Activated T-cell treated with anti-CD3 and anti-CD28 coated beads, Interleukin-2, amount 50 U/mL, for 24 hours (primary cell): ENCODE data around the gene NAALADL2.

Experiments
- DNase-seq: peaks from one replicate; pipeline ENCODE4 v3.0.0-alpha.2; 2020
- H3K27ac Mint-ChIP-seq: 2 replicates; pipeline ENCODE4 v1.8.0; 2020; ENCODE audit warnings: mild to moderate bottlenecking, mixed read lengths
- H3K27me3 Mint-ChIP-seq: 2 replicates; pipeline ENCODE4 v1.8.0; 2020; ENCODE audit warnings: mixed read lengths
- H3K36me3 Mint-ChIP-seq: 2 replicates; pipeline ENCODE4 v1.8.0; 2020; ENCODE audit warnings: low read depth, mixed read lengths
- H3K4me1 Mint-ChIP-seq: 2 replicates; pipeline ENCODE4 v1.8.0; 2020; ENCODE audit warnings: low read depth, mixed read lengths
- H3K4me3 Mint-ChIP-seq: 2 replicates; pipeline ENCODE4 v1.8.0; 2020; ENCODE audit warnings: mild to moderate bottlenecking, moderate library complexity, mixed read lengths
- H3K9me3 Mint-ChIP-seq: 2 replicates; pipeline ENCODE4 v1.8.0; 2020; ENCODE audit warnings: mixed read lengths

Gene NAALADL2

DNA sequence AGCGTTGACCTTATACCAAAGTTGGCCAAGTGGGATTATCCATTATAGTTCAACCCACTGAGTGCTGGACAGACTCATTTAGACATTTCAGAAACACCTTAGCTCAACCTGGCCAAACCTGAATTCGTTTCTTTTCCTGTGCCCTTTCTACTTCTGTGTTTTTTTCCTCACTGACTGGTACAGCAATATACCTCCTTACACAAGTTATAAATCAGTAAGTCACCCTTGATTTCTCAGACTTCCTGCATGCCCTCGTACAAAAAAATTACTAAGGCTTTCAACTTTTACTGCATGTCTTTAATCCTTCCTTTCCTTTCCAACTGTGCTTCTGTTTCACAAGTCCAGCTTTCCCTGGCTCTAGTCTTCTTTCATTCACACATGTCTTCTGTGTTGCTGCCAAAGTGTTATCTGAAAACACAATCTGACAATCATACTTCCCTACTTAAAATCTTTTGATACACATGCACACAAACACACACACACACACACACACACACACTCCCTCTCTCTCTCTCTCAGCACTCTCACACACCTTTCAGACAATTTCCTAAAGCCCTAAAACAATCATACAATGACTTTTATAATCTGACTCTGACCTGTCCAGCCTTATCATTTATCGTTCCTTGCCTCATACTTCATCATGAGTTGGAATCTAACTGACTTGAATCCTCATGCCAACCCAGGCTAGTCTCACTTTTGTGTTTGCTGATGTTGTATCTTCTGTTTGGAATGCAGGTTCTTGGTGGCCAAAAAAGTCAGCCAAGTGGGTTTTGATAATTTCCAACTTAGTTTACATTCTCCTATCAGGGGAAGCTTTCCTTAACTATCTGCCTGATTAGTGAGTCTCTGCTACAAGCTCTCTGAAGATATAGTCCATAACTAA is 436.4 kb downstream of the NAALADL2 start:
- no peak for DNase-seq
- Mint-ChIP-seq H3K4me3 (no peak overlapping the region), H3K27ac (no peak overlapping the region), H3K4me1 (no peaks in the 10 kb centered on the region), H3K27me3 (no peaks in the 10 kb centered on the region), H3K36me3 (no peaks in the 10 kb centered on the region), H3K9me3 (peaks cover 3% of the 10 kb centered on the region)

- H3K27ac Mint-ChIP-seq, result no peak overlapping the region
- DNase-seq, result no peak
- peaks cover 6% of the 10 kb centered on the region for H3K9me3 Mint-ChIP-seq
- no peaks in the 10 kb centered on the region for H3K4me1 Mint-ChIP-seq
- H3K27me3 Mint-ChIP-seq, result no peaks in the 10 kb centered on the region
- no peak overlapping the region for H3K4me3 Mint-ChIP-seq
- no peaks in the 10 kb centered on the region for H3K36me3 Mint-ChIP-seq
These were observed 438.1 kb downstream of the NAALADL2 start for GRCh38 chr3:175297216-175297615.

GRCh38 chr3:175301741-175302140 is 442.6 kb downstream of the NAALADL2 start:
- no peak overlapping the region for H3K4me3 Mint-ChIP-seq
- no peaks in the 10 kb centered on the region for H3K36me3 Mint-ChIP-seq
- no peaks in the 10 kb centered on the region for H3K4me1 Mint-ChIP-seq
- DNase-seq, result no peak
- H3K9me3 Mint-ChIP-seq, result peaks cover 6% of the 10 kb centered on the region
- no peak overlapping the region for H3K27ac Mint-ChIP-seq
- H3K27me3 Mint-ChIP-seq, result no peaks in the 10 kb centered on the region

DNA sequence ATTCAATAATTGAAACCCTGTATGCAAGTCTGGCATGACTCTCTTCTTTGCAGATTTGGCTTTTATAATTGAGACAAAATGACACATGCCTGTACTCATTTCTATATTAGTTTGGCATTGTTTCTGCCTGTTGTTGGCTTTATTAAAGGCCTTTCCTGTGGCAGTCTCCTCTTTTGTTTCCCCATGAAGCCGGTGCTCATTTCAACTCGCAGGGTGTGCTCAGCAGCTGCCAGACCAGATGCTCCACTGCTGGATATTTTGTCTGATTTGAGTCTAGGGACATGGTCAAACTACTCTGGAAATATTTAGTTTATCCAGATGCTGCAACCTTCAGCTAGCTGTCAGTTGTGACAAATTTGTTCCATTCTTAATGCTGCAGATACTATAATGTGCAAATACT is 445.3 kb downstream of the NAALADL2 start:
- DNase-seq, result no peak
- H3K4me3 Mint-ChIP-seq, result no peak overlapping the region
- peaks cover 3% of the 10 kb centered on the region for H3K4me1 Mint-ChIP-seq
- H3K36me3 Mint-ChIP-seq, result no peaks in the 10 kb centered on the region
- no peak overlapping the region for H3K27ac Mint-ChIP-seq
- H3K27me3 Mint-ChIP-seq, result no peaks in the 10 kb centered on the region
- H3K9me3 Mint-ChIP-seq, result peaks cover 3% of the 10 kb centered on the region

DNA sequence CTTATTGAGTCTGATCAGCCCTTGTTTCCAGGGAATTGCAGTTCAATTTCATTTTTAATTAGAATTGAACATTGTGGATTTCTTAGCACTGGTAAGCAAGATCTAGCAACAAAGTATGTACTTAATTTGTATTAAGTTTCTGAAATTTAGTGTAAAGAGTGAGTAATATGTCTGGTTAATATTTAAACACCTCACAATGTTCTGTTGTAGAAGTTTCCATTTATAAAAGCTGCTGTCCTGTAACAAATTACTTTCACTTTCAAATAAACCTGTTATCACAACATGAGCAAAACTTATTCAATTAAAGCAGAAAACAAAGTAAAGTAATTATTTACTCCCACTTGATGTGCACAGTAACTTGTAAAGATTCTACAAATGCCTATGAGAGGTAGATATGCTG is 448.5 kb downstream of the NAALADL2 start:
- no peak overlapping the region for H3K27ac Mint-ChIP-seq
- no peaks in the 10 kb centered on the region for H3K9me3 Mint-ChIP-seq
- H3K4me1 Mint-ChIP-seq, result peaks cover 3% of the 10 kb centered on the region
- no peak for DNase-seq
- no peak overlapping the region for H3K4me3 Mint-ChIP-seq
- no peaks in the 10 kb centered on the region for H3K36me3 Mint-ChIP-seq
- no peaks in the 10 kb centered on the region for H3K27me3 Mint-ChIP-seq

- Mint-ChIP-seq H3K27ac (no peak overlapping the region), H3K4me3 (no peak overlapping the region), H3K36me3 (no peaks in the 10 kb centered on the region), H3K4me1 (peaks cover 3% of the 10 kb centered on the region), H3K9me3 (no peaks in the 10 kb centered on the region), H3K27me3 (no peaks in the 10 kb centered on the region)
- DNase-seq, result no peak
These were observed 449.0 kb downstream of the NAALADL2 start for GRCh38 chr3:175308097-175308496.

DNA sequence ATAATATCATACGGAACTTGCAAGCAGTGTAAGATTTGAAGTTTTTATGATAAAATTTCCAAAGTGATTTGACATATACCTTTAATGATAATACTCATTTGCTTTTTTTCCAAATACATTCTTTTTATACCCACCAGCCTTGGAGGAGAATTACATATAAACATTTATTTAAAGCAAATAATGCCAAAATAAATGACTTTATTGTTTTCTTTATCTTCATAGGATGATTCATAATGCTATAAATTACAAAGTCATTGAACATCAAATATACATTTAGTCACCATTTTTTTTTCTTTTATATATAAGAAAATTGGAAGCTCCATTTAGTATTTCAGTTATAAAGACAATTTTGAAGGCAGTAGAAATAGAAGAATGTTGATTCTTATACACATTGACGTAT is 450.9 kb downstream of the NAALADL2 start:
- no peak overlapping the region for H3K4me3 Mint-ChIP-seq

GRCh38 chr3:175311404-175311803 is 452.3 kb downstream of the NAALADL2 start:
- Mint-ChIP-seq H3K4me3 (no peak overlapping the region), H3K9me3 (no peaks in the 10 kb centered on the region), H3K27me3 (no peaks in the 10 kb centered on the region), H3K36me3 (no peaks in the 10 kb centered on the region), H3K4me1 (peaks cover 3% of the 10 kb centered on the region), H3K27ac (no peak overlapping the region)
- no peak for DNase-seq

More for the DNA sequence above, 450.9 kb downstream of the NAALADL2 start:
- Mint-ChIP-seq H3K27me3 (no peaks in the 10 kb centered on the region), H3K9me3 (no peaks in the 10 kb centered on the region), H3K36me3 (no peaks in the 10 kb centered on the region), H3K4me1 (peaks cover 3% of the 10 kb centered on the region), H3K27ac (no peak overlapping the region)
- no peak for DNase-seq

DNA sequence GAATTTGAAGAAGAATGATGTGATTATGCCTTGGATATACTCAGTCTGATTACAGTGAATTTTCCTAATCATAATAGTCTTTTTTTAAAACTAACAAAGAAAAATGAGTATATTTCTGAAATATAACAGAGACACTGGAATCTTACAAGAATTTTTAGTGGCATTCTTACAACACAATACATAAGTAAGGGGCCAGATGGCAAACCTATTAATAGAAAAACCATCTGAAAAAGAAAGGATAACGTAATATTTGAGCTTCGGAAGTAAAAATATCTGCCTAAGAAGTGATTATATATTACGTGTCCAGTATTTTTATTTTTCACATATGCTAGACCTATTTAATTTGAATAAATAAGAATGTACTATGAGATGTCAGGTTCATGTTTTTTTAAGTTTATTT is 452.8 kb downstream of the NAALADL2 start:
- Mint-ChIP-seq H3K9me3 (no peaks in the 10 kb centered on the region), H3K27ac (no peak overlapping the region), H3K36me3 (no peaks in the 10 kb centered on the region), H3K4me3 (no peak overlapping the region), H3K27me3 (no peaks in the 10 kb centered on the region), H3K4me1 (peaks cover 3% of the 10 kb centered on the region)
- DNase-seq, result no peak

DNA sequence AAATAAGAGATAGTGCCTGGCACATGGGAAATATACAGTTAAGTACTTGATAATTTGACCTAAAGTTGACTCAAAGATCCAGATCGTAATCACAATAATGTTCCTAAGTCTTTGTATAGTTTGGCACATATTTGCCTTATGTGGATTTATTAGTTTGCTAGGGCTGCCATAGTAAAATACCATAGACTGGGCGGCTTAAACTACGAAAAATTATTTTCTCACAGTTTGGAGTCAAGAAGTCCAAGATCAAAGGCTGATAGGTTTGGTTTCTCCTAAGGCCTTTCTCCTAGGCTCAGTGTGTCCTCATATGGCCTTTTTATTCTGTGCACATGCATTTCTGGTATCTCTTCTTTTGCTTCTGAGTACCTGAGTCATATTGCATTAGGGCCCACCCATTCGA is 453.7 kb downstream of the NAALADL2 start:
- peaks cover 3% of the 10 kb centered on the region for H3K4me1 Mint-ChIP-seq
- DNase-seq, result no peak

GRCh38 chr3:175316799-175317198 is 457.7 kb downstream of the NAALADL2 start:
- DNase-seq, result no peak
- H3K36me3 Mint-ChIP-seq, result no peaks in the 10 kb centered on the region
- no peak overlapping the region for H3K4me3 Mint-ChIP-seq
- H3K9me3 Mint-ChIP-seq, result no peaks in the 10 kb centered on the region
- H3K4me1 Mint-ChIP-seq, result no peaks in the 10 kb centered on the region
- no peaks in the 10 kb centered on the region for H3K27me3 Mint-ChIP-seq
- H3K27ac Mint-ChIP-seq, result no peak overlapping the region

More for the DNA sequence above, 453.7 kb downstream of the NAALADL2 start:
- Mint-ChIP-seq H3K9me3 (no peaks in the 10 kb centered on the region), H3K27me3 (no peaks in the 10 kb centered on the region), H3K27ac (no peak overlapping the region), H3K4me3 (no peak overlapping the region), H3K36me3 (no peaks in the 10 kb centered on the region)

GRCh38 chr3:175325440-175325839 is 466.3 kb downstream of the NAALADL2 start:
- Mint-ChIP-seq H3K27ac (no peak overlapping the region), H3K4me3 (no peak overlapping the region), H3K9me3 (peaks cover 13% of the 10 kb centered on the region), H3K4me1 (no peaks in the 10 kb centered on the region), H3K27me3 (no peaks in the 10 kb centered on the region), H3K36me3 (no peaks in the 10 kb centered on the region)
- DNase-seq, result no peak

DNA sequence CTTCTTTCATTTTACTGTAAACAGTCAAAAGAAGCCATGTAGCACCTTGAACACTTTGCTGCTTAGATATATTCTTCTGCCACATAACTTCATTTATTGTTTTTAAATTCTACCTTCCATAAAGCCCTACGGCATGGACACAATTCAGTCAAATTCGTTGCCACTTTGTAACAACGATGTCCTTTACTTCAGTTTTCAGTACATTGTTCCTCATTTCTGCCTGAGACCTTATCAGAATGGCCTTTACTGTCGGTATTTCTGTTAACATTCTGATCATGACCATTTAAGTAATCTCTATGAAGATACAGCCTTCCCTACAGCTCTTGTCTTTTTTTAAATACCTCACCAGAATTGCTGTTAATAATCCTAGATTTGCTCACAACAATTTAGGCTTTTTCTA is 466.9 kb downstream of the NAALADL2 start:
- Mint-ChIP-seq H3K4me3 (no peak overlapping the region), H3K9me3 (peaks cover 13% of the 10 kb centered on the region), H3K36me3 (no peaks in the 10 kb centered on the region), H3K27ac (no peak overlapping the region), H3K4me1 (no peaks in the 10 kb centered on the region), H3K27me3 (no peaks in the 10 kb centered on the region)
- no peak for DNase-seq

DNA sequence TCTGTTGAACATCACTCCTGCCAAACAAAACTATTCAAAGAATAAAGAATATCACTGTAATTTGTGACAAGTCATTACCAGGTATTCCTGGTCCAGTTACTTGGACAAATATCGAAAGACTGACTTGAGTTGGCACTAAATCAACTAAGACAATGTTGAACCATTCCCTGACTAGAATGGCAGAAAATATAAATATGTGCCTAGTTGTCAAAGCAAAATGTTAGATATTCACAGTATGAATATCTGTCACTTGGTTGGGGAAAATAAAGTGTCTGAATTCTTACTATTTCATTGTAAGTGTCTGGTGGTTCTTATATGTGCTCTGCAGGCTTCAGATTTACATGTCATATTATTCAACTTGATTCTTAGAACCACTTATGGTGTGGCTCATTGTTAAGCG is 470.2 kb downstream of the NAALADL2 start:
- Mint-ChIP-seq H3K27ac (no peak overlapping the region), H3K9me3 (peaks cover 13% of the 10 kb centered on the region), H3K36me3 (no peaks in the 10 kb centered on the region), H3K4me1 (no peaks in the 10 kb centered on the region), H3K4me3 (no peak overlapping the region), H3K27me3 (no peaks in the 10 kb centered on the region)
- DNase-seq, result no peak

DNA sequence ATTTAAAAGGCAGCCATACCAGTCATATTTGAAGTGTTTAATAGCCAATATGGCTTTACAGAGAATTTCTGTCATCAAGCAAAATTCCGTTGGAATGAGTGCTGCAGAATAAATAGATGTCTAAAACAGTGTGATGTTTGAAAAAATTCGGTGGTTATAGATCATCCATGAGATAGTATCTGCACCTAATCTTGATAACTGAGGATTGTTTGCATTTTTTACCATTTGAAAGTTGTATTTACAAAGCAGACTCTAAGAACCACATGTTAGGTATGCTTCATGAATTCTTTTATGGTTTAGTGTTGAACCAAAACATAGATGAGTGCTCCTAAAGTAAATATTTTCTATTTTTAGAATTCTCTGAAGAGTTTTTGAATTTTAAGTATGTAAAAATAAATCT is 476.1 kb downstream of the NAALADL2 start:
- Mint-ChIP-seq H3K27ac (no peak overlapping the region), H3K36me3 (no peaks in the 10 kb centered on the region), H3K4me1 (no peaks in the 10 kb centered on the region), H3K9me3 (peaks cover 2% of the 10 kb centered on the region), H3K4me3 (no peak overlapping the region), H3K27me3 (no peaks in the 10 kb centered on the region)
- DNase-seq, result no peak
